Right ventricle myocardium superior (tissue), 1 donor: ENCODE data around the gene ACP1. TPM values are rescaled to one million over a fixed set of nuclear protein-coding genes. Genes with fewer than 3 reads are reported as not detected.

ENCODE experiments used
- ATAC-seq: fragments of 200-7000 bp; cut with Tn5 transposase; one replicate; pipeline ENCODE4 v1.9.1; 2020; ENCODE audit warnings: mild to moderate bottlenecking; ENCODE audit not compliant: poor library complexity
- DNase-seq: peaks from one replicate; pipeline ENCODE4 v3.0.0-alpha.2; 2020
- intact Hi-C: fragments of 100-400 bp; cut with DNase I; formaldehyde crosslinking; loops from one replicate; pipeline ENCODE4 v1.11.2; 2022
- total RNA-seq: library from RNA; stranded (reverse); fragmentation: NEBNext Ultra II Directional; extraction: Animal tissue kit (Norgen Biotek cat#: 25700); gene quantifications from one replicate; pipeline ENCODE4 v1.2.1, GENCODE V29; 2021
- donor health status: DM: no; HTN: yes; CAD: no; lungs with severe emphysema.

The ACP1 gene
- total RNA-seq, 1 donor from 2014 or later: 68.1 TPM

- DNase-seq (no peak), ATAC-seq (no peak)
- intact Hi-C loops: no loop called here
Measured at GRCh38 chr2:252001-252602, 12.6 kb upstream of the ACP1 start.

DNA sequence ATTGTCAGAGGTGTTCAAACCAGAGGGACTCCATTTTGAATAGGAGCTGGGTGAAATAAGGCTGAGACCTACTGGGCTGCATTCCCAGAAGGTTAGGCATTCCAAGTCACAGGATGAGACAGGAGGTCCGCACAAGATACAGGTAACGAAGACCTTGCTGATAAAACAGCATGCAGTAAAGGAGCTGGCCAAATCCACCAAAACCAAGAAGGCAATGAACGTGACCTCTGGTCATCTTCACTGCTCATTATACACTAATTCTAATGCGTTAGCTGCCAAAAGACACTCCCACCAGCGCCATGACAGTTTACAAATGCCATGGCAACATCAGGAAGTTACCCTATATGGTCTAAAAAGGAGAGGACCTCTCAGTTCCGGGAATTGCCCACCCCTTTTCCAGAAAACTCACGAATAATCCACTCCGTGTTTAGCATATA is 11.5 kb upstream of the ACP1 start:
- ATAC-seq (no peak), DNase-seq (no peak)
- intact Hi-C loops: no loop called here

- intact Hi-C loops: no loop called here
- ATAC-seq: no peak
- DNase-seq: no peak
Measured at GRCh38 chr2:254241-254640, 10.5 kb upstream of the ACP1 start.

DNA sequence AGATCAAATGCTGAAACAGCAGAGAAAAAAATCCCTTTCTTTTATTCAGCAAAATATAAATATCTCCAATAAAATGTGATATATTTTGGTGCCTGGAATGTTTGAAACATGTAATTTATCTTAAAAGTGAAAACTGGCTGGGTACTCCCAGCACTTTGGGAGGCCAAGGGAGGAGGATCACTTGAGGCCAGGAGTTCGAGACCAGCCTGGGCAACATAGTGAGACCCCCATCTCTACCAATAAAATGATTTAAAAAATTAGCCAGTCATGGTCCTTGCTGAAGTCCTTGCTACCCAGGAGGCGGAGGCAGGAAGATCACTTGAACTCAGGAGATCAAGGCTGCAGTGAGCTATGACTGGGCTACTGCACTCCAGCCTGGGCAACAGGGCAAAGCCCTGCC is 9.6 kb upstream of the ACP1 start:
- intact Hi-C loops: no loop called here
- ATAC-seq: no peak

GRCh38 chr2:256094-256493 is 8.7 kb upstream of the ACP1 start:
- intact Hi-C loops: no loop called here
- DNase-seq (no peak), ATAC-seq (no peak)

More for the DNA sequence above, 9.6 kb upstream of the ACP1 start:
- no peak for DNase-seq

DNA sequence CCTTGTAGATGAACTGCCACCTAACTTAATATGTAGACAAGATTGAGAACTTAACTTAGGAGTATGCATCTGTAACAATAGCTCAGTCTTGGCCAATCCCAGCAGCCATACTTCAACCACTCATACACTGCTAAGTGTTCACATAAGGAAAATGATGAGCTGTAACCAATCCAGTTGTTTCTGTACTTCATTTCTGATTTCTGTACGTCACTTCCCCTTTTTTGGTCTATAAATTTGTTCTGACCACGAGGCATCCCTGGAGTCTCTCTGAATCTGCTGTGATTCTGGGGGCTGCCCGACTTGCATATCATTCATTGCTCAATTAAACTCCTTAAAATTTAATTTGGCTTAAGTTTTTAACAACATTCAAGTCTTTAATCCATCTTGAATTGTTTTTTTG is 7.3 kb upstream of the ACP1 start:
- DNase-seq: no peak
- ATAC-seq: no peak
- intact Hi-C loops: no loop called here

- no peak for ATAC-seq
- no peak for DNase-seq
- intact Hi-C loops: no loop called here
Measured at GRCh38 chr2:257842-258241, 6.9 kb upstream of the ACP1 start.

DNA sequence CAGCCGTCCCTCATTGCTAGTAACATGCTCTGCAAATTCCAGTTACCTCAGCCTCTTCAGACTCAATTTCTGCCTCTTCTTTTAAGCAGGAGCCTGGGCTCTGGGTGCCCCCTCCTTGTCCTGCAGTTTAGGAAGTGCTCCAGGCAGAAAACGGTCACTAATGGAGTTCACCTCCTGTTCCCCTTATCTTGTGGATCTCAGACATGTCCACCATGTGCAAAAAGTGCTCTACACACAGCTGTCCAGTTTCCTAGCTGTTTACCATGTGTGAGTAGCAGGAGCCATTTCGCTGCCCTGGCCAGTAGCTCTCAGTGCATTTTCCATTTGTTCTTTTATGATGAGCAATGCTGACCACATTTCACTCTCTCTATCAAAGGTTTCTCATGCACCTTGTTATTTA is 5.8 kb upstream of the ACP1 start:
- ATAC-seq: no peak
- DNase-seq: no peak
- intact Hi-C loops: no loop called here

- no peak for ATAC-seq
- no peak for DNase-seq
- intact Hi-C loops: no loop called here
Measured at GRCh38 chr2:259789-260331, 4.9 kb upstream of the ACP1 start.

- ATAC-seq (no peak), DNase-seq (no peak)
- intact Hi-C loops: no loop called here
Measured at GRCh38 chr2:260507-261161, 4.1 kb upstream of the ACP1 start.

DNA sequence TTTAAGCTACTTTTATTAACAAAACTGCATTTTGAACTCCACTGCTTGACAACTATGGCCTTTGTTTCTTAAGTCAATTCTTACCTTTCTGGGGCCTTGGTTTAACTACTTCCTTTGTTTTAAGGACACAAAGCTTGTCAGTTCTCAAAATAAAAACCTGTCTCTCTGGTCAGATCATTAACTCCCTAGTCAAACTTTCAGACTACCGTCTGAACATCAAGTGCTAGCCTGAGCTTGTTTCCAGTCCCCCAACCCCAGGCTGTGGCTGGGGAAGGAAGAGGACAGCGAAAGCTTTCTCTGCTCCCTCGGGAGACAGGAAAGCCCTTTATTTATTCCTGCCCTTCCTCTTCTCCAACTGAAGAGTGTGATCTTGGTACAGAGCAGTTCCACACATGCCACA is 2.6 kb upstream of the ACP1 start:
- ATAC-seq: no peak
- intact Hi-C loops: no loop called here
- no peak for DNase-seq

GRCh38 chr2:263022-263738 is 1.6 kb upstream of the ACP1 start:
- intact Hi-C loops: no loop called here
- DNase-seq: no peak
- ATAC-seq: no peak

DNA sequence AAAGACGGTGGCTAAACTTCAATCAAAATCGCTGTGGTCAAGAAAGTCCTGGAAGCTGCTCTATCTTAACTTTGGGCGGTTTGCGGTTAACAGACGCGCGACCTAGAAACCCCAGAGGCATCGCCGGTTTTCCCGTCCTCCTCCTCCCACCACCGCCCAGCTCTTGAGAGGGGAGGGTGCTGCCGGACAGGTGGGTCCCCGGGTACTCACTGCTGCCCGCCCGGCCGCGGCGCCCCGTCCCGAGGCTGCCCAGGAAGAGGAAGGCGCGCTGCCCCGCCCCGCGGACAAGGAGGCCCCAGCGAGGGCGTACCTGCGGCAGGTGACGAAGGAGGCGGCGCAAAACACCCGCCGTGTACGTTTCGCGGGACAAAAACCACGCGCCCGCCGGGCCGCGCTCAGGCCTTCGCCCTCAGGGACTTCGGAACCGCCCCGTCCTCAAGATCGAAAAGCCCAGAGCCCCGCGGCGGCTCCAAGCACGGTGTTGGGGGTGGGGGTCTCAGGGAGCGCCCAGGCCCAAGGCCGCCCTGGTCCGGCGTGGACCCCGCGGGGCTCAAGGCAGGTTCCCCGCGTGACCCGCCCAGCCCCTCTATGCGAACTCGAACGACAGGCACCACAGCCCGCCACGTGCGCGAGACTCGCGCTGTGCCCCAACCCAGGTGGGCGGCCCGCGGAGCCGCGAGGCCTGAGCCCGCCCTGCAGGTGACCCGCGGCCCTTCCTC is 814 bp upstream of the ACP1 start, which contains the start of gene SH3YL1:
Gene SH3YL1 (minus strand): TSS at position 259 of the 719 bp plus-strand sequence. CDS start 48 bp downstream, at position 211.
- ATAC-seq: peak; percentile 30
- peak; percentile 51 for DNase-seq
- intact Hi-C loops: no loop called here

DNA sequence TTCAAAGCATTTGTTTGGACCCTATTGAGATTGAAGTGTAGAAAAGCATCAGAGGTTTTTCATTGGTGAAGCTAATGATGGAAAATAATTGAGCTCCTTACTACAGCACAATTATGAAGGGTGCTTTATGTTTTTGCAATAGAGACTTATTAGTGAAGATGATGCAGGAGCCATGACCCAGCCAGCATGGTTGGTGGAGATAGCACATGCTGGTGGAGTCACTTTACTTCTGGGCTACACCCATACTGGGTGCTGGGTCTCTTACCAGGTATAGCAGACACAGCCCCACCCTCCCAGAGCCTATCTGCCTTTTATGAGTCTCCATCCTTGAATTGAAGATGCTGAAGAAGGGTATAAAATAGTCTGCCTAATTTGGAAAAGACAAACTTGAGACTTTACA is 3.6 kb downstream of the ACP1 start:
- no peak for DNase-seq
- intact Hi-C loops: no loop called here
- no peak for ATAC-seq

- ATAC-seq (no peak), DNase-seq (no peak)
- intact Hi-C loops: no loop called here
Measured at GRCh38 chr2:269356-270030, 4.7 kb downstream of the ACP1 start.

DNA sequence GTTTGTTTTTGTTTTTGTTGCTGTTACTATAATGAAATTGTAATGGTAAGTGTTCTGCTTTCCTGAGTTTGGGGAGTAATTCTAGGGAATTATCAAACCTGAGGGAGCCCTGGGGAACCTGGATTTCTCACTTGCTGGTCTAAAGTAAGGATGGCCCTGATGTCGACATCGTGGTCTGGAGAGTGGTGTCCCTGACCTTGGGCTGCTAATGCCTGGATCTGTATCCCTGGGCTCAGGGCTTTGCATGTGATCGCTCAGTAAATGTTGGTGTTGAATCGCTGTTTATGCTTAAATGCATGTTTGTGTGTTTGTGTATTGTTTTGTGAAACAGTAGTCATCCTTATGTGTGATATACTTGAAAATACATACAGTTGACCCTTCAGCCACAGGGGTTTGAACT is 6.1 kb downstream of the ACP1 start:
- ATAC-seq (no peak), DNase-seq (no peak)
- intact Hi-C loops: no loop called here

GRCh38 chr2:271917-272316 is 7.2 kb downstream of the ACP1 start:
- no peak for ATAC-seq
- DNase-seq: no peak
- intact Hi-C loops: no loop called here

DNA sequence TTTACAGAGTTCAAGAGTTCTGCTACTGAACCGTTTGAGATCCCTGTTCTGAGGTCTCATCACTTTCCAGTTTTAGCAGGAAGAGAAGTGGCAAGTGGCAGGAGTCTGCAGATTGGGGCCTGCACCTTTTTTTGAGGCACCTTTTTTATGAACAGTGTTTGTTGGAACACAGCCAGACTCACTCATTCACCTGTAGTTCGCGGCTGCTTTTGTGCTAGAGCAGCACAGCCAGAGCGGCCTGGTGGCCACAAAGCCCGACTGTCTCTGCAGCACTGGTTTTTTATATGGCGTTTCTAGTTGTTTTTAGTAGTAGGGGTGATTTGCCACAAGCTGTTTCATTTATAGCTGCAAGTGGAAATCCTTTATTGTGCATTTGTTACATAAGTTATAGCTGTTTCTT is 8.6 kb downstream of the ACP1 start:
- ATAC-seq (no peak), DNase-seq (no peak)
- intact Hi-C loops: no loop called here

- no peak for ATAC-seq
- intact Hi-C loops: no loop called here
- no peak for DNase-seq
Measured at GRCh38 chr2:274503-274902, 9.8 kb downstream of the ACP1 start.
